Uterus (tissue), 4 donors: ENCODE data around the gene TRIO. TPM values are rescaled to one million over a fixed set of nuclear protein-coding genes. Genes with fewer than 3 reads are reported as not detected.

Source experiments
- DNase-seq, 2 donors: peaks; one replicate each; pipeline ENCODE4 v3.0.0-alpha.2; 2019 to 2020
- H3K27ac ChIP-seq, 2 donors: fragments of 200-600 bp; sonication (generic); 1 replicate in 1 of 2; 2 replicates in 1 of 2; pipeline ENCODE4 v1.5.1; 2016 to 2018
- H3K27me3 ChIP-seq, 2 donors: fragments of 200-600 bp; sonication (generic); one replicate each; pipeline ENCODE4 v1.5.1; 2018 to 2019; ENCODE audit warnings: control low read depth in 1 of 2
- H3K36me3 ChIP-seq, 2 donors: fragments of 200-600 bp; sonication (generic); one replicate each; pipeline ENCODE4 v1.5.1; 2019; ENCODE audit warnings: control low read depth in 1 of 2
- H3K4me1 ChIP-seq, 2 donors: fragments of 200-600 bp; sonication (generic); one replicate each; pipeline ENCODE4 v1.5.1; 2018 to 2019; ENCODE audit warnings: control low read depth in 1 of 2
- H3K4me3 ChIP-seq, 2 donors: fragments of 200-600 bp; sonication (generic); 1 replicate in 1 of 2; 2 replicates in 1 of 2; pipeline ENCODE4 v1.5.1; 2018 to 2019; ENCODE audit warnings: mild to moderate bottlenecking in 1 of 2
- H3K9me3 ChIP-seq, 2 donors: fragments of 200-600 bp; sonication (generic); one replicate each; pipeline ENCODE4 v1.5.1; 2019; ENCODE audit warnings: control low read depth in 1 of 2
- POLR2A ChIP-seq, 2 donors: fragments of 450-650 bp; IDR thresholded peaks; one replicate each; pipeline ENCODE4 v1.6.1; 2016; ENCODE audit warnings: antibody characterized with exemption in 2 of 2, mild to moderate bottlenecking in 1 of 2, moderate library complexity in 1 of 2
- intact Hi-C: fragments of 100-400 bp; cut with DNase I; formaldehyde crosslinking; loops from one replicate; pipeline ENCODE4 v1.15.1; 2023; ENCODE audit warnings: low total_unique reads
- total RNA-seq, 4 donors: library from RNA; depleted of rRNA in 3 of 4; stranded (reverse); fragments of >200 nt in 3 of 4; gene quantifications; one replicate each; pipeline versions ENCODE4 v1.1.0 to v1.2.4, GENCODE V29; 2014 to 2023
- TF ChIP-seq, protein P1 (sequence below), 4 experiments: fragments of 200-600 bp in 2 of 4; fragments of 450-650 bp in 2 of 4; sonication (generic) in 2 of 4; IDR thresholded peaks; one replicate each; pipeline ENCODE4 v1.5.1; 2016 to 2019; ENCODE audit warnings: antibody characterized with exemption in 4 of 4, mild to moderate bottlenecking in 2 of 4, moderate library complexity in 1 of 4
- donor health status: DM: yes; HTN: yes; CAD: no.

The TRIO gene
- total RNA-seq, 4 donors from 2014 or later, result 93.5 to 234 (median 207) TPM

DNA sequence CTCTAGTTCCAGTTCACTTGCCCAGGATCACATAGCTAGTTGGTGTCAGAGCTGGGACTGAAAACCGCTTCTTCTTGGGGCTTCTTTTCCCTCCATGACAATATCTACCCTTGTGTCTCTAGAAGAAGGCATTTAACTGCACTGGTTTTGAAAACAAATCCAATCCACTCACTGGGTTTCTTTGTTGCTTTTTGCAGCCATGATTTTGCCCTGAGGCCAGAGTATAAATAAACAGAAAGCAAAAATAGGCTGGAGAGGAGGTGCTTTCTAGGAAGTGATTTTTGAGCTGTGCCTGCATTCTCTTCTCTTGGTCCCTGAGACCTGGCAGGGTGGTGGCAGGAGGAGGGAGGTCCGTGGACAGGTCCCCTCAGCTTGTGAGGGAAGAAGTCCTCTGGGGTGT lies 6.9 kb upstream of the TRIO start:
- Histone ChIP-seq H3K9me3 (no peaks in the 10 kb centered on the region), H3K4me1 (no peaks in the 10 kb centered on the region), H3K27me3 (no peaks in the 10 kb centered on the region), H3K4me3 (no peak overlapping the region), H3K27ac (no peak overlapping the region), H3K36me3 (no peaks in the 10 kb centered on the region)
- no peak for TF ChIP-seq POLR2A (IDR thresholded peaks at IDR 0.05)
- TF ChIP-seq, protein P1, sequence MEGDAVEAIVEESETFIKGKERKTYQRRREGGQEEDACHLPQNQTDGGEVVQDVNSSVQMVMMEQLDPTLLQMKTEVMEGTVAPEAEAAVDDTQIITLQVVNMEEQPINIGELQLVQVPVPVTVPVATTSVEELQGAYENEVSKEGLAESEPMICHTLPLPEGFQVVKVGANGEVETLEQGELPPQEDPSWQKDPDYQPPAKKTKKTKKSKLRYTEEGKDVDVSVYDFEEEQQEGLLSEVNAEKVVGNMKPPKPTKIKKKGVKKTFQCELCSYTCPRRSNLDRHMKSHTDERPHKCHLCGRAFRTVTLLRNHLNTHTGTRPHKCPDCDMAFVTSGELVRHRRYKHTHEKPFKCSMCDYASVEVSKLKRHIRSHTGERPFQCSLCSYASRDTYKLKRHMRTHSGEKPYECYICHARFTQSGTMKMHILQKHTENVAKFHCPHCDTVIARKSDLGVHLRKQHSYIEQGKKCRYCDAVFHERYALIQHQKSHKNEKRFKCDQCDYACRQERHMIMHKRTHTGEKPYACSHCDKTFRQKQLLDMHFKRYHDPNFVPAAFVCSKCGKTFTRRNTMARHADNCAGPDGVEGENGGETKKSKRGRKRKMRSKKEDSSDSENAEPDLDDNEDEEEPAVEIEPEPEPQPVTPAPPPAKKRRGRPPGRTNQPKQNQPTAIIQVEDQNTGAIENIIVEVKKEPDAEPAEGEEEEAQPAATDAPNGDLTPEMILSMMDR (IDR thresholded peaks at IDR 0.05), result no peak
- no peak for DNase-seq
- intact Hi-C loops, result no loop called here

DNA sequence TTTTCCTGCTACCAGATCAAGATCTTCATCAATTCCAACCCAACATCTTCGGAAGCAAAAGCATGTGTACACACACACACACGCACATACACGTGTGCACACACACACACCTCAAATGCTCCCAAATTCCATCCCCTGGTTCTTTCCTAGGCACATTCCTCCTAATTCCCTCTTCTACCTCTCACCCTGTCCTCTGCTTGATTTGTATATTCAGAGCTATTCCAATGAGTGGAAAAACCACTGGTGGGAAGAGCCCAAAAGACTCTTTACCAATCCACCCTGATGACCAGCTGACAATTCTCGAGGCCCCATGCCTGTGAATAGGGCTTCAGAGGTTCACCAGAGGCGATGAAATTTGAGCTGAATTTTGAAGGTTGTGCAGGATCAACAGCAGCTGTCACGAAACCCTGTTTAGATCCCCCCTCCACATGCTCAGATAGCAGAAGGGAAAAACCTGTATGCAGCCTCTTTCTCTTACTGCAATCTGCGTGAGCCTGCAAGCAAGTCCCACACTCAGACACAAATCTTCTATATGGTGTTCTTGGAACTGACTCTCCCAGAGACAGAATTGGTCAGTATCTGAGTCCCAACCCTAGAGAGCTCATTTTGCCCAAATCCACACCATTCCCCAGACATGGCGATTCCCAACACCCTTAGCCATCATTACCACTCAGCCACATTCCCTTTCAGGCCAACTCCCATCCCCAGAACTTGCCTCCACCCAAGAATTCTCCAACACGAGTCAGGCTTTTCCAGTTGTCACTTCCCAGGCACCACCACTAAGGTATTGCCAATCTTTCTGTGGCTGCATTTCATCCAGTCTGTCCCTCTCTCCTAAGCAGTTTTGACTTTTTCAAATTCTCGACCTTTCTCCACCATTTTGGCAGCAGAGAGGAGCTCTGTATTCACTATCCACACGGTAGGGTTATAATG lies 4.3 kb upstream of the TRIO start:
- no peak for DNase-seq
- Histone ChIP-seq H3K36me3 (no peaks in the 10 kb centered on the region), H3K27ac (no peak overlapping the region), H3K4me1 (no peaks in the 10 kb centered on the region), H3K9me3 (no peaks in the 10 kb centered on the region), H3K4me3 (no peak overlapping the region), H3K27me3 (no peaks in the 10 kb centered on the region)
- TF ChIP-seq, protein P1 (IDR thresholded peaks at IDR 0.05), result no peak
- no peak for TF ChIP-seq POLR2A (IDR thresholded peaks at IDR 0.05)
- intact Hi-C loops, result no loop called here

DNA sequence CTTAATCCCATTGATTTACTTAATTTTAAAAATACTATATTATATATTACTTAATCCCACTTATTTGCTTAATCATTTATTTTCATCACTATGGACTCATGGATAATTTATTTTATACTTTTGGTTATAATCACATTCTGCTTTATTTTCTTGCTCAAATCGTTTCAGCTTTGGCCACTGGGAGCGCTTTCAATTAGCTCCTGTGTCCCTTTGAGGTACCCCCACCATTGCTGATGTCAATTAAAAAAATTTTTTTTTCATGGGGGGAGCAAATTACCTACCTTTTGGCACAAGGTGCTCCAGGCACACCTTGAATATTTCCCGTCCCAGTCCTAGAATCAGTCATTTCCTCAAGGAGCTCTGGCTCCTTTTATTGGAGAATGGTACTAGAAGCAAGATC lies 1.4 kb upstream of the TRIO start:
- no peaks in the 10 kb centered on the region for H3K36me3 ChIP-seq
- H3K4me3 ChIP-seq, result no peak overlapping the region
- DNase-seq, result no peak
- peaks cover 6 to 8% of the 10 kb centered on the region in 2 donors for H3K4me1 ChIP-seq
- H3K9me3 ChIP-seq, result no peaks in the 10 kb centered on the region
- no peaks in the 10 kb centered on the region for H3K27me3 ChIP-seq
- H3K27ac ChIP-seq, result peak overlapping the region in 1 of 2 donors; percentile 93
- intact Hi-C loops, result loop anchor here (5.0 kb wide), 1 partner anchor 126 kb away; no protein-coding TSS in a partner anchor
- TF ChIP-seq, protein P1 (IDR thresholded peaks at IDR 0.05), result no peak
- TF ChIP-seq POLR2A (IDR thresholded peaks at IDR 0.05), result no peak

DNA sequence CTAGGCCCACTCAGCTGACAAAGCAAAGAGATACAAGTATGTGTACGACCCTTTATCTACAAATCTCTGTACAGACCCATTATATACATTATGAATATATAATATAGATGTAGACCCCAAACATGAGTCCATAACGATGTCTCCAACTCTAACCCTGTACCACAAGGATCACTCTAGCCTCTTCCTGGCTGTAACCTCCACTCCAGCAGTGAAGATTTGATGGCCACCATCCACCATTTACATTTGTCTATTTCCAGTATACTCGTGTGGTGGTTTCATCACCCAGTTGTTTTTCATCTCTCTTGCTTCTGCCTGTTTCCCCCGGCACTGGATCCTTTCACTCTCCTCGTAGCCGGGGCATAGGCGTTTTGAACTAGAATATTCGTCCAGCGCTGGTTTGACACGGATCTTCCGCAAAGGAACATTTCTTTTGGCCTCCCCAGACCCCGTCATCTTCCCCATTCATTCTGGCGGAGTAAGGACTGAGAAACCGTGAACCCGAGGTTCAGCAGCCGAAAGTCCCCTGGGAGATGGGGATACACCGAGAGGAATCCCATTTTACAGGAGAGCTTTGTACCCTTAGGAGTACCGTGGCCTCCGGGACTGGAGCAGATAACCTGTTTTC lies 828 bp upstream of the TRIO start:
- no peak for TF ChIP-seq POLR2A (IDR thresholded peaks at IDR 0.05)
- TF ChIP-seq, protein P1 (IDR thresholded peaks at IDR 0.05), result no peak
- Histone ChIP-seq H3K36me3 (no peaks in the 10 kb centered on the region), H3K9me3 (no peaks in the 10 kb centered on the region), H3K27me3 (no peaks in the 10 kb centered on the region), H3K27ac (peak overlapping the region; percentile 93 to 99), H3K4me3 (peak overlapping the region; percentile 50 to 66), H3K4me1 (peaks cover 8 to 10% of the 10 kb centered on the region in 2 donors)
- intact Hi-C loops, result loop anchor here (5.0 kb wide), 1 partner anchor 125 kb away; no protein-coding TSS in a partner anchor
- no peak for DNase-seq

DNA sequence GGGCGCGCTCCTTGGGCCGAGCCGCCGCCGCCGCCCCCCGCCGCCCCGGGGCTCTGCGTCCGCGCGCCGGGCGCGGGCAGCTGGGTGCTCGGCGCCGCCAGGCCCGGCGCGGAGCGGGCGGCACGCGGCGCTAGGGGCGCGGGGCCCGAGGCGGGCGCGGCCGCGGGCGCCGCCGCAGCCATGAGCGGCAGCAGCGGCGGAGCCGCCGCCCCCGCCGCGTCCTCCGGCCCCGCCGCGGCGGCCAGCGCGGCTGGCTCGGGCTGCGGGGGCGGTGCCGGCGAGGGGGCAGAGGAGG lies 351 bp downstream of the TRIO start:
- no peak for DNase-seq
- intact Hi-C loops, result loop anchor here (5.0 kb wide), 1 partner anchor 124 kb away; no protein-coding TSS in a partner anchor
- TF ChIP-seq, protein P1 (IDR thresholded peaks at IDR 0.05), result no peak
- no peak for TF ChIP-seq POLR2A (IDR thresholded peaks at IDR 0.05)
- Histone ChIP-seq H3K4me3 (peak overlapping the region; percentile 57 to 95), H3K9me3 (no peaks in the 10 kb centered on the region), H3K4me1 (peaks cover 9 to 18% of the 10 kb centered on the region in 2 donors), H3K27ac (peak overlapping the region; percentile 98 to 99), H3K27me3 (no peaks in the 10 kb centered on the region), H3K36me3 (no peaks in the 10 kb centered on the region)
